Progenitor cell of endocrine pancreas (in vitro differentiated cells): ENCODE data around the gene SERPINA12. TPM values are rescaled to one million over a fixed set of nuclear protein-coding genes. Genes with fewer than 3 reads are reported as not detected.

Experiments used
- DNase-seq: peaks from one replicate; pipeline ENCODE4 v3.0.0; 2021; ENCODE audit warnings: low spot score; ENCODE audit not compliant: unreplicated experiment
- H3K27ac Mint-ChIP-seq: 2 replicates; pipeline ENCODE4 v1.8.0; 2021; ENCODE audit warnings: mild to moderate bottlenecking, moderate library complexity, mixed read lengths
- H3K27me3 Mint-ChIP-seq: 2 replicates; pipeline ENCODE4 v1.8.0; 2021; ENCODE audit warnings: mixed read lengths
- H3K36me3 Mint-ChIP-seq: 2 replicates; pipeline ENCODE4 v1.8.0; 2022; ENCODE audit warnings: mixed read lengths; ENCODE audit not compliant: insufficient read depth
- H3K4me1 Mint-ChIP-seq: 2 replicates; pipeline ENCODE4 v1.8.0; 2021; ENCODE audit warnings: low read depth, mixed read lengths
- H3K4me3 Mint-ChIP-seq: 2 replicates; pipeline ENCODE4 v1.8.0; 2021; ENCODE audit warnings: low read depth, mild to moderate bottlenecking, moderate library complexity, mixed read lengths
- H3K9me3 Mint-ChIP-seq: 2 replicates; pipeline ENCODE4 v1.8.0; 2021; ENCODE audit warnings: low read depth, mixed read lengths
- CTCF ChIP-seq: fragments of 200-600 bp; sonication (generic); IDR thresholded peaks from one replicate; pipeline ENCODE4 v1.5.0; 2021; ENCODE audit warnings: antibody characterized with exemption, mild to moderate bottlenecking; ENCODE audit not compliant: unreplicated experiment
- total RNA-seq: library from RNA; stranded (reverse); gene quantifications from 2 replicates; pipeline ENCODE4 v1.2.1, GENCODE V29; 2021

The SERPINA12 gene
- total RNA-seq, 1 donor from 2014 or later = not detected

- Mint-ChIP-seq H3K27ac (no peak overlapping the region), H3K4me1 (peaks cover 2% of the 10 kb centered on the region), H3K27me3 (peaks cover 10% of the 10 kb centered on the region), H3K4me3 (no peak overlapping the region), H3K36me3 (no peaks in the 10 kb centered on the region), H3K9me3 (no peaks in the 10 kb centered on the region)
- TF ChIP-seq CTCF = no peak
- DNase-seq = no peak
Measured at GRCh38 chr14:94500264-94500663, 9.0 kb downstream of the SERPINA12 start.

GRCh38 chr14:94499673-94500072 is 9.6 kb downstream of the SERPINA12 start:
- H3K36me3 Mint-ChIP-seq = no peaks in the 10 kb centered on the region
- H3K4me3 Mint-ChIP-seq = no peak overlapping the region
- no peaks in the 10 kb centered on the region for H3K9me3 Mint-ChIP-seq
- no peak for TF ChIP-seq CTCF
- H3K4me1 Mint-ChIP-seq = peaks cover 2% of the 10 kb centered on the region
- H3K27ac Mint-ChIP-seq = no peak overlapping the region
- DNase-seq = no peak
- H3K27me3 Mint-ChIP-seq = peaks cover 10% of the 10 kb centered on the region

- Mint-ChIP-seq H3K27me3 (peaks cover 10% of the 10 kb centered on the region), H3K4me1 (peaks cover 2% of the 10 kb centered on the region), H3K4me3 (no peak overlapping the region), H3K36me3 (no peaks in the 10 kb centered on the region), H3K27ac (no peak overlapping the region), H3K9me3 (no peaks in the 10 kb centered on the region)
- no peak for DNase-seq
- no peak for TF ChIP-seq CTCF
Measured at GRCh38 chr14:94498215-94498614, 11.1 kb downstream of the SERPINA12 start.

GRCh38 chr14:94494085-94494484 is 15.2 kb downstream of the SERPINA12 start:
- no peak overlapping the region for H3K27ac Mint-ChIP-seq
- no peaks in the 10 kb centered on the region for H3K4me1 Mint-ChIP-seq
- H3K36me3 Mint-ChIP-seq = no peaks in the 10 kb centered on the region
- H3K27me3 Mint-ChIP-seq = peaks cover 6% of the 10 kb centered on the region
- no peak for DNase-seq
- no peaks in the 10 kb centered on the region for H3K9me3 Mint-ChIP-seq
- no peak for TF ChIP-seq CTCF
- H3K4me3 Mint-ChIP-seq = no peak overlapping the region

- Mint-ChIP-seq H3K9me3 (no peaks in the 10 kb centered on the region), H3K36me3 (no peaks in the 10 kb centered on the region), H3K27me3 (peaks cover 6% of the 10 kb centered on the region), H3K4me1 (peaks cover 3% of the 10 kb centered on the region), H3K4me3 (no peak overlapping the region), H3K27ac (no peak overlapping the region)
- DNase-seq = no peak
- TF ChIP-seq CTCF = no peak
Measured at GRCh38 chr14:94491511-94491910, 17.8 kb downstream of the SERPINA12 start.
